ENCODE measurements around the gene TMEM236.

TMEM236 gene

GRCh38 chr10:17743437-17743836 lies 8.6 kb upstream of the TMEM236 start:
- DNase-seq: no peak

- DNase-seq: no peak
Observed at GRCh38 chr10:17744341-17744861, 7.6 kb upstream of the TMEM236 start.

- no peak for DNase-seq
Observed at GRCh38 chr10:17747883-17748550, 4.0 kb upstream of the TMEM236 start.

- DNase-seq: no peak
Observed at GRCh38 chr10:17749890-17750289, 2.1 kb upstream of the TMEM236 start.

- no peak for DNase-seq
Observed at GRCh38 chr10:17756557-17757217, 4.7 kb downstream of the TMEM236 start.

GRCh38 chr10:17758200-17758599 lies 6.2 kb downstream of the TMEM236 start:
- no peak for DNase-seq

- no peak for DNase-seq
Observed at GRCh38 chr10:17758896-17759295, 6.9 kb downstream of the TMEM236 start.

- no peak for DNase-seq
Observed at GRCh38 chr10:17764142-17764541, 12.1 kb downstream of the TMEM236 start.

GRCh38 chr10:17765602-17766001 lies 13.6 kb downstream of the TMEM236 start:
- no peak for DNase-seq

GRCh38 chr10:17766731-17767130 lies 14.7 kb downstream of the TMEM236 start:
- DNase-seq: no peak

GRCh38 chr10:17768496-17768895 lies 16.5 kb downstream of the TMEM236 start:
- no peak for DNase-seq

- no peak for DNase-seq
Observed at GRCh38 chr10:17768957-17769356, 17.0 kb downstream of the TMEM236 start.

- no peak for DNase-seq
Observed at GRCh38 chr10:17771017-17771416, 19.0 kb downstream of the TMEM236 start.

- no peak for DNase-seq
Observed at GRCh38 chr10:17779784-17780183, 27.8 kb downstream of the TMEM236 start.

- no peak for DNase-seq
Observed at GRCh38 chr10:17780727-17781126, 28.7 kb downstream of the TMEM236 start.

GRCh38 chr10:17781856-17782255 lies 29.9 kb downstream of the TMEM236 start:
- DNase-seq: no peak

- DNase-seq: no peak
Observed at GRCh38 chr10:17782921-17783665, 31.1 kb downstream of the TMEM236 start.

- DNase-seq: no peak
Observed at GRCh38 chr10:17783751-17784150, 31.8 kb downstream of the TMEM236 start.

- no peak for DNase-seq
Observed at GRCh38 chr10:17784688-17785087, 32.7 kb downstream of the TMEM236 start.

GRCh38 chr10:17785276-17785930 lies 33.4 kb downstream of the TMEM236 start:
- no peak for DNase-seq

GRCh38 chr10:17787087-17787961 lies 35.3 kb downstream of the TMEM236 start:
- DNase-seq: no peak

GRCh38 chr10:17788646-17789045 lies 36.6 kb downstream of the TMEM236 start:
- no peak for DNase-seq

All from stimulated activated CD4-positive, alpha-beta T cell treated with anti-CD3 and anti-CD28 coated beads, Interleukin-4, amount 100 ng/mL, for 4 hours (primary cell).